ENCODE measurements around the gene NCAPG2.
"Not testable (repeated sequence)": the region's sequence is repeated elsewhere in the genome, so short reads cannot be mapped to it uniquely, and the experiment has no call there.

NCAPG2 gene

DNA sequence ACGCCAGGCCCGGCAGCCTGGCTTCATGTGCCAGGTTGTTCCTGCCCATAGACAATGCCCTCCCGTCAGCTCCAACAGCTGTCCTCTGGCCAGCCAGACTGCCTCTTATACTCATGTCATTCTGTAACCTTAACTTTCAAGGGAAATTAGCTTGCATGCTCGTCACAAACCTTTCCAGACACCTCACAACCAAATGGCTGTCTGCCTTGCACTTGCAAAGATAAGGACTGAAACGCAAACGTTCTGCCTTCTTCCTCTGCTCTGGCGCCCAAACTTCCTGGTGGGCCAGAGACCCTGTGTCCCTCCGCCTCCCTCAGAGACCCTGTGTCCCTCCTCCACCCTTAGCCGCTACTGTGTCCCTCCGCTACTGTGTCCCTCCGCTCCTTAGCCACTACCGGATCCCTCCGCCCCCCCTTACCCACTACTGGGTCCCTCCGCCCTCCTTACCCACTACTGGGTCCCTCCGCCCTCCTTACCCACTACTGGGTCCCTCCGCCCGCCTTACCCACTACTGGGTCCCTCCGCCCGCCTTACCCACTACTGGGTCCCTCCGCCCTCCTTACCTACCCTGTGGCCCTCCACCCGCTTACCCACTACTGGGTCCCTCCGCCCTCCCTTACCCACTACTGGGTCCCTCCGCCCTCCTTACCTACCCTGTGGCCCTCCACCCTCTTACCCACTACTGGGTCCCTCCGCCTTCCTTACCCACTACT, 37.5 kb downstream of the NCAPG2 start:
- DNase-seq, result not testable (repeated sequence)

DNA sequence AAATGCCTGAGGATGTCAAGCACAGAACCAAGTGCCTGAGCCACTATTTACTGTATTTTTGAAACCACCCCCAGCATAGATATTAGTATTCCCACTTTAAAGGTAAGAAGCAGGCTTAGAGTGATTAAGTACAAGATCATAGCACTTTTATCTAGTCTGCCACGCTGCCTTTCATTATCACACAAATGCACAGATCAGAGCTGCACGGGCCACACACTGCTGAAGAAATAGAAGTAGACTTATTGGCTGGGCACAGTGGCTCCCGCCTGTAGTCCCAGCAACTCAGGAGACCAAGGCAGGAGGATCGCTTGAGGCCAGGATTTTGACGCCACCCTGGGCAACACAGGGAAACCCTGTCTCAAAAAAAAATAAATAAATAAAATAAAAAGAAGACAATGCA, 38.2 kb downstream of the NCAPG2 start:
- DNase-seq, result no peak

DNA sequence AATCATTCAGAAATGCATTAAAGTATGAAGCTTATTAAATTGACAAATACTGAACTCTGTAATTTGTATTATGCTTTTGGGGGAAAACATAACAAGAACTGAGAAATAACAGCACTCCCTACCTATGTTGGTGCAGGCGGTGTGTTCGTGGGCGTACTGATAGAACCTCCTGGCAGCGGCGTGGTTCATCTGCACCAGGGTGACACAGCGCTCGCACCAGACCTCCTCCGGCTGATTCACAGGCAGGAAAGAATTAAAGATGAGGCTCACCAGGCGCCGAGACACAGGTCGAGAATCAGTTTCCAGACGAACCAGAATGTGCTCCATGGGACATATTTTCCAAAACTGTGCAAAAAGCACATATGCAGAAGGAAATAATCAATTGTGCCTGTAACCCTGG, 40.2 kb downstream of the NCAPG2 start:
- no peak for DNase-seq

DNA sequence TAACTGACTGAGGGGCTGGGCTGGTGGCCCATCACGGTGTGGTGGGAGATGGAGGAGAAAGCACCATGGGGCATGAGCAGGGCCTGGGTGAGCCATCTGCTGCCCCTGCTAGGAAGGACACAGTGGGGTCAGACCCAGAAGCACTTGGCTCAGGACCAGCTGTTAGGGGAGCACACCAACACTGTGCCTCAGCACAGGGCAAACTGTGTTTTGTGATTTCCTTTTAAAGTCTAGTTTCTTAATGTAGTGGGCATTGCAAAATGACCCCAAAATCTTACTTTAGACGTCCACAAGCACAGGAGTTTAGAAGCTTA, 41.2 kb downstream of the NCAPG2 start:
- no peak for DNase-seq

DNA sequence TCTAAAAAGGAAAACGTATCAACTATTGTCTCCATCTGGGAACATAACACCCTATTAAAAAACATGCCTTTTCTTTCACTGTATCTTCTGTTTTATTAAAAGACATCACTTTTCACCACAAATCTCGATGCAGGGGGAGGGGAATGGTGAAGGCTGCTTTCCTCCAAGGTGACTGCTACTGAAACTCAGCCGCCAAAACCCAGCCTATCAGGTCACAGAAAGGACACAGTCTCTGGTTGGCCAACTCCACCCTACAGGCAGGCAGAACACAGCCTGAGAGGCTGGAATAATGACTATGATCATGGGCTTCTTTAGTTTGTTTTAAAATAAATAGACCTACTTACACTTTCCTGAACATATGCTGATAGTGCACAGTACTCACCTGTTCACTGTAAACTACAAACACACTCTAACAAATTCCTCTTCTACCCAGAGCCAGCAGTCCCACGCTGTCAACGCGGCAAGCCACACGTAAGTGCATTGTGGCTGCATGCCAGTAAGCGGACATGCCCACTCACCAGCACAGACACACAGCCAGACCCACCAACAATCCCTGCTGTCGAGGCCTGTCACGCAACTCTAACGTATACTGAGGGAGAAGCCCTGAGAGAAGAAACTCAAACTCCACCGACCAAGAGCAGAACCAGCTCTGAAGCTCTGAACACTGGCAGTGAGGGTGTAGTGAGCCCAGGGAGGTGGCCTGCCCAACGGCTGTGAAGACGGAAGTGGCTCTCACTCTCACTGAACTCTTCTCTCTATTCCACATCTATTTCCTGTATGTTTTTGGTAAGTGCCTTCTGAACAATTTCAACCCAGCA, 41.8 kb downstream of the NCAPG2 start:
- no peak for DNase-seq

DNA sequence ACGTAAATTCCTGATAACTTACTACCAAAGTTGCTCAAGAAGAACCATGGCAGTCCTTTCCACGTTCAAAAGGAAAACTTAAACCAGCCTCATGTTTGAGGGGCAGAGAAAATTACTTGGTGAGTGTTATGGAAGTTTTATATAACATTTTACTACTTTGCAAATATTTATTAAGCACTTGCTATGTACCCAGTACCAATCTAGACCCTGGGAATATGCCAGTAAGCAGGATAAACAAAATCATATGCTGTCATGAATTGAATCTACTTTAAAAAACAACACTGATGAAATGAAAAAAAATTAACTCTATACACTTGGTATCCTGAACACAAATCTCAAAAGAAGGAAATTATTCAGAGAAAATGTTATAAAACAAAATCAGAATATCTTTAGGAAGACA, 46.1 kb downstream of the NCAPG2 start:
- no peak for DNase-seq

DNA sequence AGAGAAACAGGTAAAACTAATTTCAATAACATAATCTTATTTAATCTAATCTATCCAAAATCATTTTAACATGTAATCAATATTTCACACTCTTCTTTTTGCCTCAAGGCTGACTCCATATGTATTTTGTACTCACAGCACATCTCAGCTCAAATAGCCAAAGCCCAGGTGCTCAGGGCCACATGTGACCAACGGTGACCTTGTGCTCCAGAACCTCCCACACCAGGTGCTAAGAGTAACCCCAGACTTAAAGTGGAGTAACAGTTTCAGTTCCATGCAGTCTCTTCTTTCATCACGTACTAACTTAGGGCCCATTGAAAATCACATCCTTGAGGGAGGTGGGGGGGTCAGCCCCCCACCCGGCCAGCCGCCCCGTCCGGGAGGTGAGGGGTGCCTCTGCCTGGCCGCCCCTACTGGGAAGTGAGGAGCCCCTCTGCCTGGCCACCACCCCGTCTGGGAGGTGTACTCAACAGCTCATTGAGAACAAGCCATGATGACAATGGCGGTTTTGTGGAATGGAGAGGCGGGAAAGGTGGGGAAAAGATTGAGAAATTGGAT, 47.3 kb downstream of the NCAPG2 start:
- no peak for DNase-seq

DNA sequence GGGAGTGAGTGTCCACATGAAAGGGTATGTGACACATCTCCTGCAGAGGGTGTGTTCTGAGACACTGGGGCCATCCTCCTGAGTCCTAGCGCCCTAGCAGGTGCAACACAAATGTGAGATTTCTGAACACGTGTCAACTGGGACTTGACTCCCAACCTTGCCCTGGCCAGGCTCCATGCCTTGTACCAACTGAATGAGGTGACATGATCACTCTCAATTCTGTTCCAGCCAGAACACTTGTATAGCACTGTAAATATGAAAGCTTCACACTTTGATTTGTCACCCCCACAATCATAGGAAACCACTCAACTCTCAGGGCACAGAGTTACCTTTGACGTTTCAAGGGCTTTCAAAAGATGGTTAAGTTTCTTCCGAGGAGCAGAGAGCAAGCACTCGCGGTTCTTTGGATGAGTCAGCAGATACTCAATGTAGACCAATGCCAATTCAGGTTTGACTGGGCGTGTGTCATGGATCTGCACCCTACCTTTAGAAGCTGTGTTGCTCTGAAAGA, 48.6 kb downstream of the NCAPG2 start:
- DNase-seq, result no peak

DNA sequence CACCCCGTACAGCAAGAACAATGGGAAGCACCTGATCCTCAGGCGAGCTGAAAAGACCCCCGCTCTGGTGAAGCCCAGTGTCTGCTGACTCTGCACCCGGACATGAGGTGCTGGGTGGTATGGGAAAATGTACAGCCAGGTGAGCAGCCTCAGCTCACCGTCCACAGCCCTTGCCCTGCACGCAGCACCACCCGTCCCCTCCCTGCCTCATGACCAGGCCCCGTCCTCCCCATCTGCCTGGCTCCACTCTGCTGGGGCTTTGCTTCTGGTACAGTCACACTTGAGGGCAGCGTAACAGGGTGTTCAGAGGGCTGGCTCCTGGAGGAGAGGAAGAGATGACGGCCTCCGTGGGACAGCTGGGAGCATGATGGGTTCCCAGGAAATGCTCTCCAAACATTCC, 49.1 kb downstream of the NCAPG2 start:
- DNase-seq, result no peak

DNA sequence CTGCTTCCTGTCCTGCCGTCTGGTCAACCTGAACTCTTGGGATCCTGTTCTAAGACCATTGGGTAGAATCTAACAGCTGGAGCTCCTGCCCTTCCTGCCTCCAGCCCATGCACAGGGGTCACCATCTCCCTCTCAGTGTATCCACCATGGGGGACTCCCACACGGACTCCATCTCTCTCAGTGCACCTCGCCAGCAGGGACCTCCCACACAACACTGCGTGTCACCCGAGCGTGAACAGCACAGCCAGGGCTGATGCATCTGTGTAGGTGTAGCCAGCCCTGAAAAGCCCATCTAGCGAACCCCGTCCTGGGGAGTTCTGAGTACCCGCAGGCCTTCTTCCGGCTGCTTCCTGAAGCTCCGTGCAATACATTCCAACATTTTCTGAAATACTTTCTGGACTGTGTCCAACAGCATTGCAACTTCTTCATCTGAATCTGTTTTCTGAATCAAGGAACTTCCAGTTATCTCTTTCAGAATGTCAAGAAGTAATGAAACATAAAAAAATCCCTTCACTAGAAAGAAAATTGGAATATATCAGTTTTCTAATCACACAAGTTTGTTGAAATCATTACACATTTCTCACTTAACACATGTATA, 52.5 kb downstream of the NCAPG2 start:
- DNase-seq, result no peak

DNA sequence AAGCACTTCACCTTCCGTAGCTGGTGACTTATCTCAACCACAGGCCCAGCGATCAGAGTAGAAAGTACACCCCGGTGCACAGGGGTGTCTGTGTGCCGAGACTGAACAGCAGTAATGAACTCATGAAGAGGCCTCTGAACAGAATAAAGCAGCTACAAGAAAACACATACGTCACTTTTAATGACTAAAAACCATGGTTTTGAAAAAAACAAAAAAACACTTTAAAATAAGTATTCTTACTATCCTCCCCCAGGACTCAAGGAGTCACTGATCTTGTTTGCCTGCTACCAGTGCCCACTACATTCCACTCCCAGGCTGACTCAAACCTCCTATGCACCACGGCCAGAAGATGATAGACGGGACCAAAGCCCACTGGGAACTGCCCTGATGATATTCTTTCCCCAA, 53.8 kb downstream of the NCAPG2 start:
- DNase-seq, result no peak

DNA sequence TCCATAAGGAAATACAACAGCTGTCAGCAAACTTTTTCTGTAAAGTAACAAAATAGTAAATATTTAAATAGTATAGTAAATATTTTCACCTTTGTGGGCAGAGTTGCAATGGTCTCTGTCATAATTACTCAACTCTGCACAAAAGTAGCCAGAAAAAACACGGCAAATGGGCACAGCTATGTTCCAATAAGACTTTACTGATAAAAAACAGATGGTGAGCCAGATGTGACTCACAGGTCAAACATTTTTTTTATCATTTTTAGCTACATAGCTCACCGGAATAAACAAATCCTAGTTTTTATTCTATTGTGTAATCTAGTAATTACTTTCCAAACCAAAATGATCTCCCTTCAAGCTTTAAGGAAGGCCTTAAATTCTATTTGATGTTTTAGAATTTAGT, 55.3 kb downstream of the NCAPG2 start:
- no peak for DNase-seq

DNA sequence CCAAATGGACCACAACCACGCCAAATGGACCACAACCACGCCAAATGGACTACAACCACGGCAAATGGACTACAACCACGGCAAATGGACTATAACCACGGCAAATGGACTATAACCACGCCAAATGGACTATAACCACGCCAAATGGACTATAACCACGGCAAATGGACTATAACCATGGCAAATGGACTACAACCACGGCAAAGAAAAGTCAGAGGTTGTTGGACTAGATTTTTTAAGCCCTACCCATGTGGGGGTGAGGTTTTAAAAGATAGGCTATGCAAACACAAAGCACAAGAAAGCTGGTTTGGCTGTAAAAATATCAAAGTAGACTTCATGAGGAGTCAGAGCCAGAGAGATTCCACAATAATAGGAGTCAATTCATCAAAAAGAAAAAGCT, 55.8 kb downstream of the NCAPG2 start:
- DNase-seq, result no peak

DNA sequence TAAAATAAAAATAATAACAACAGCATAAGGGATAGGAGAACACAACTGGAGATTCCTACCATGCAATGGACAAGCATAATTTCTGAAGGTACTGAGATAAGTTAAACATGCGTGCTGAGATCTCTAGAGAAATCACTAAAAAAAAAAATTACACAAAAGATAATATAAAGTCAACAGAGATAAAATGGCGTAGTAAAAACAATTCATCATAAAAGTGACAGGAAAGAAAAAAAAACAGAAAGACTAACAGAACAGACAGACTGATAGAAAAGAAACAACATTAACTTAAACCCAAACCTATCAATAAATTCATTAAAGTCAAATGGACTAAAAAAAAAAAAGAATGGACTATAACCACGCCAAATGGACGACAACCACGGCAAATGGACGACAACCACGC, 56.4 kb downstream of the NCAPG2 start:
- DNase-seq, result no peak

DNA sequence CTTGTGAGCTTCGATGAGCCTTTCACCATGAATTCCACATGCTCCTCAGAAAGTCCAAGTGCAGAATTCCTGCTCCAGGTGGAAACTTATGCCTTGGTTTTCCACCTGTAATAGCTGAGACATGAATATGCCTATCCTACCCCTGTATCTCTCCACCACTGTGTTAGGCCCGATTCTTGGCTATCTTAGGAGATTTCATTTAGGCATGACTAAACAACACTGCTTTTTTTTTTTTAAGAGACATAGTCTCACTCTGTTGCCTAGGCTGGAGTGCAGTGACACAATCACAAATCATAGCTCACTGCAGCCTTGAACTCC, 57.2 kb downstream of the NCAPG2 start:
- no peak for DNase-seq

DNA sequence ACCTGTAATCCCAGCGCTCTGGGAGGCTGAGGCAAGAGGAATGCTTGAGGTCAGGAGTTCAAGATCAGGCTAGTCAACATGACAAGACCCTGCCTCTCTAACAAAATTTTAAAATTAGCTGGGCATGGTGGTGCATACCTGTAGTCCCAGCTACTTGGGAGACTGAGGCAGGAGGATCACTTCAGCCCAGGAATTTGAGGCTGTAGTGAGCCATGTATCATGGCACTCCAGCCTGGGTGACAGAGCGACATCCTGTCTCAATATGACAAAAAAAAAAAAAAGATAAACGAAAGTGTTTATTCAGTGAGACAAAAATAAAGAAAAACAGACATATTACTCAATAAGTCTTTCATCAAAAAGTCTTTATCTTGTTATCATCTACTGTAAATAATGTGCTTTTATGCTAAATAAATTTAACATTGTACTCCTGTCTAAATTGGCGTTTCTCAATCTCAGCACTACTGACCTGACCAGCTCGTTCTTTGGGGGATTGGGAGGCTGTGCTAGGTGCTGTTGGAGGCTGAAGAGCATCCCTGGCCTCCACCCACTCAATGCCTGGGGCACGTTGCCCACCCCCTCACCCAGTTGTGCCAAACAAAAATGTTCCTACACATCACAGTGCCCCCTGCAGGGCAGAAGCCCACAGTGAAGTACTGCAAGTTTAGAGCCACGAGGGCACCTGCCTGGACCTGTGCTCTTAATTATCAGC, 57.7 kb downstream of the NCAPG2 start:
- DNase-seq, result peak in 1 of 2 experiments; percentile 62

DNA sequence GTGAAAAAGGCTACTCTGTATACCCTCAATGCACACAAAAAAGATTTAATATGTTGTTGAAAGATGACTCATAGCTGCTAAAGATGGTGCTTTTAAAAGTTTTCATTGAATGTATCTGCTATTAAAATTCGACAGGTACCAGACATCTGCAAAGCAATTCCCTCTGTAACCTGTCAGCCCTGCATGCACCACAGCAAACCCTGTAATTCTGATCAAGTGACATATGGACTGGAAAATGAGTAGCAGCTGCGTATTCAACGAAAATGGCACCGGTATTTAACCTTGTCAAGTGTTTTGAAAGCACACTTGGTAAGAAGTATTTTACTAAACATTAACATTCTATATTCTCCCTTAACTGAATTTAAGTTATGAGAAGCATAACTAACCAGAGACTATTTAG, 58.8 kb downstream of the NCAPG2 start:
- peak; percentile 32 to 58 for DNase-seq

DNA sequence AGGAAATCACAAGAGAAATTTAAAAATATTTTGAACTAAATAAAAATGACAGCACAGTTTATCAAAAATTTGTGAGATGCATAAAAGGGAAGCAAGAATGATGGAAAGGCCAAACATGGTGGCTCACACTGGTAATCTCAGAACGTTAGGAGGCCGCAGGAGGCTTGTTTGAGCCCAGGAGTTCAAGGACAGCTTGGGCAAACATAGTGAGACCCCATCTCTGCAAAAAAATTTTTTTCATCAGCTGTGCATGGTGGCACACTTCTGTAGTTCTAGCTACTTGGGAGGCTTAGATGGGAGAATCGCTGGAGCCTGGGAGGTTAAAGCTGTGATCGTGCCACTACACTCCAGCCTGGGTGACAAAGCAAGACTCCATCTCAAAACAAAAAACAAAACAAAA, 62.5 kb downstream of the NCAPG2 start:
- DNase-seq, result no peak

DNA sequence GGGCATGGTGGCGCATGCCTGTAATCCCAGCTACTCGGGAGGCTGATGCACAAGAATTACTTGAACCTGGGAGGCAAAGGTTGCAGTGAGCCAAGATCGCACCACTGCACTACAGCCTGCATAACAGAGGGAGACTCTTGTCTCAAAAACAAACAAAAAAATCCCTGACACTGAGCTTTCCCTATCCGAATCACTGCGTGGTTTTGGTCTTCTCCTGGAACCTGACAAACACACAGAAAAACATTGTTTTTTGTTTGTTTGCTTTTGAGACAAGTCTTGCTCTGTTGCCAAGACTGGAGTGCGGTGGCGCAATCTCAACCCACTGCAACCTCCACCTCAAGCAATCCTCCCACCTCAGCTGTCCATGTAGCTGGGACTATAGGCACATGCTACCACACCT, 66.6 kb downstream of the NCAPG2 start:
- DNase-seq, result no peak

DNA sequence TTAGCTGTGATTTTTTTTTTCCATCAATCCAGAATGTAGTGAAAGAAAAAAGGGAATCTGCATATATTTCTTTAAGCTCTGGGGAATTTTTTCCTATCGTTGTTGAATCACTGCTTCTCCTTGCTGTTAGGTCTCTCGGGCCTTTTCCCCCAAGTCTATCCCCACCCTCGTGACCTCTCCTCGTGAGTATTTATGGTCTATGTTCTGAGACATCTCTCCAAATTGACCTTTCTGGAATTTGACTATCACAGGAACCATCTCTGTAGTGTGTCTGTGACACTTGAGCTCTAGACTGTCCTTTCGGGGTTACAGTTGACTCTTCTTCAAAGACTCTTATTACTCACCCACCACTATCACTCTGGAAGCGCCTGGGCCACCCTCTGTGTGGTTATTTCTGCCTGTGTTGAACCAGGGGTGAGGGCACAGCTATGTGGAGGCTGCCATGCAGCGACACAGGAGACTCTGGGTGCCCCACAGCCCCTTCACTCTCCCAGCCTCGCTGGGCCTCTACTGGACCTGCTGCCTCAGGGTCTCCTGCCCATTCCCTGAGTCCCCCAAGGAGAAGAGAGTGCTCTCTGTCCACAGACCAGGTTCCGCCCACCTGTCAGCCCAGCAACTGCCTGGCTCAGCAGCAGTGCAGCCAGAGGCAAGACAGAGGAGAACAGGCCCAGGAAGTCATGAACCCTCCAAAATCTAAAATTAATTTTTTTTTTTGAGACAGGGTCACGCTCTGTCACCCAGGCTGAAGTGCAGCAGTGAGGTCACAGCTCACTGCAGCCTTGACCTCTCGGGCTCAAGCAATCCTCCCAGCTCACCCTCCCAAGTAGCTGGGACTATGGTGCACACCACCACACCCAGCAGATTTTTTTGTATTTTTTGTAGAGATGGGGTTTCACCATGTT, 71.3 kb downstream of the NCAPG2 start:
- no peak for DNase-seq

DNA sequence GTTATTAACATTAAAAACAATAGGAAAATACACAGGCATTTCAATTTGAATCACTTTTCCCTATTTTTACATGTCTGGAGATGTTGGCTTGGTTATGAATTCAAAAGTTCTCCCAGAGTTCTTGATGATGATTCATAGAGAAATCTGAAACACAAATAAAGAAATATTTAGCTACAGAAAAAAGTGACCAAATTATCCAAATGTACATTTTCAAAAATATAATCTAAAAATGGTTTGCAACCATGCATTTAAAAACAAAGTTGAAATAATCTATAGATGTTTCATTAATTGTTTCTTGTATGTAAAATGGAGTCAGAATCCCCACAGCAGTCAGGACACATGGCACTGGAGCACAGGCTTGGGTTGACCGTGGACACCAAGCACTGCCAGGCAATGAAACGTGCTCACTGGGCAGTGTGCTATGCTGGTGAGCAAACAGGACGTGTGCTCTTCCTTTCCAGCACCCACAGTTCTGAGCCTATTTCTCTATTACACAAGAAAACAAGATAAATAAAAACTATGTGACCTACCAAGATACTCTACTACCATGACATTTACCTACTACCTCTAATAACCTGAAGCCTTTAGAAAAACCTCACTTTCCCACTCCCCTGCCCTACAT, 72.9 kb downstream of the NCAPG2 start:
- DNase-seq, result no peak

DNA sequence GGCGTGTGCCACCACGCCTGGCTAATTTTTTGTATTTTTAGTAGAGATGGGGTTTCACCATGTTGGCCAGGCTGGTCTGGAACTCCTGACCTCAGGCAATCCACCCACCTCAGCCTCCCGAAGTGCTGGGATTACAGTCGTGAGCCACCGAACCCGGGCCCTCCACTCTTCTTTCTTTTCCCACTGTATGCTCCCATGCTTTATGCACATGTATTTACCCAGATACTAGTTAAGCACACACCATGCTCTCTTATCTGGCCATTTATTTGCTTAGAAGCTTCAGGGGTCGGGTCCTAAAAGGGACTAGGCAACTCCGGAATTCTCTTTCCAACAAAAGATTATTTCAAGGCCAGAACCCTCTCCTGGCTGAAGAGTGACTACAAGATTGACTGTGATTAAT, 78.3 kb downstream of the NCAPG2 start:
- not testable (repeated sequence) for DNase-seq
